Prostate gland (tissue), 2 donors: ENCODE results near the gene ZEB2. TPM values are rescaled to one million over a fixed set of nuclear protein-coding genes. Genes with fewer than 3 reads are reported as not detected.

Experiments used
- DNase-seq: peaks from one replicate; pipeline ENCODE4 v3.0.0-alpha.2; 2019; ENCODE audit warnings: low spot score
- H3K27ac ChIP-seq, 2 donors: fragments of 200-600 bp; sonication (generic); 2 replicates each; pipeline ENCODE4 v1.5.1; 2017 to 2019
- H3K27me3 ChIP-seq: fragments of 200-600 bp; sonication (generic); replicated peaks from 2 replicates; pipeline ENCODE4 v1.5.1; 2019; ENCODE audit not compliant: insufficient read depth
- H3K36me3 ChIP-seq, 2 donors: fragments of 200-600 bp; sonication (generic); 1 replicate in 1 of 2; 2 replicates in 1 of 2; pipeline versions ENCODE4 v1.5.1 to v1.8.1; 2017 to 2019
- H3K4me1 ChIP-seq: fragments of 200-600 bp; sonication (generic); replicated peaks from 2 replicates; pipeline ENCODE4 v1.5.1; 2019
- H3K4me3 ChIP-seq, 2 donors: fragments of 200-600 bp; sonication (generic); 2 replicates each; pipeline ENCODE4 v1.5.1; 2017 to 2019
- H3K9me3 ChIP-seq: fragments of 200-600 bp; sonication (generic); 2 replicates; pipeline ENCODE4 v1.5.1; 2017
- POLR2A ChIP-seq: fragments of 450-650 bp; IDR thresholded peaks from one replicate; pipeline ENCODE4 v1.6.1; 2016; ENCODE audit warnings: antibody characterized with exemption, mild to moderate bottlenecking
- POLR2AphosphoS5 ChIP-seq: sonication (generic); formaldehyde crosslinking; IDR thresholded peaks from one replicate; pipeline ENCODE4 v1.6.1; 2017; ENCODE audit warnings: antibody characterized with exemption
- WGBS: methylation state at CpG from one replicate; pipeline ENCODE4 v1.1.5; 2018; 5-methylcytosine and 5-hydroxymethylcytosine counted together
- intact Hi-C: fragments of 100-400 bp; cut with DNase I; formaldehyde crosslinking; loops from one replicate; pipeline ENCODE4 v1.14.2; 2022
- total RNA-seq, 2 donors: library from RNA; depleted of rRNA; stranded (reverse); fragments of >200 nt; gene quantifications; one replicate each; pipeline ENCODE4 v1.1.0, GENCODE V29; 2016
- TF ChIP-seq, protein P1 (sequence below), 4 experiments: fragments of 200-600 bp in 2 of 4; fragments of 450-650 bp in 2 of 4; sonication (generic) in 2 of 4; IDR thresholded peaks; 1 replicate in 3 of 4; 2 replicates in 1 of 4; pipeline ENCODE4 v1.5.1; 2016 to 2019; ENCODE audit warnings: antibody characterized with exemption in 4 of 4, mild to moderate bottlenecking in 2 of 4, moderate library complexity in 2 of 4

The ZEB2 gene
- total RNA-seq, 2 donors from 2014 or later = 13.1 to 80.4 TPM

- H3K9me3 ChIP-seq = no peaks in the 10 kb centered on the region
- intact Hi-C loops = no loop called here
- DNase-seq = no peak
- WGBS = 48% methylated on average over 10 of the region's 10 CpGs
- H3K27ac ChIP-seq = no peak overlapping the region
- H3K27me3 ChIP-seq = no peaks in the 10 kb centered on the region
- H3K4me1 ChIP-seq = no peaks in the 10 kb centered on the region
- no peak overlapping the region for H3K4me3 ChIP-seq
- no peak for TF ChIP-seq POLR2AphosphoS5
- TF ChIP-seq, protein P1, sequence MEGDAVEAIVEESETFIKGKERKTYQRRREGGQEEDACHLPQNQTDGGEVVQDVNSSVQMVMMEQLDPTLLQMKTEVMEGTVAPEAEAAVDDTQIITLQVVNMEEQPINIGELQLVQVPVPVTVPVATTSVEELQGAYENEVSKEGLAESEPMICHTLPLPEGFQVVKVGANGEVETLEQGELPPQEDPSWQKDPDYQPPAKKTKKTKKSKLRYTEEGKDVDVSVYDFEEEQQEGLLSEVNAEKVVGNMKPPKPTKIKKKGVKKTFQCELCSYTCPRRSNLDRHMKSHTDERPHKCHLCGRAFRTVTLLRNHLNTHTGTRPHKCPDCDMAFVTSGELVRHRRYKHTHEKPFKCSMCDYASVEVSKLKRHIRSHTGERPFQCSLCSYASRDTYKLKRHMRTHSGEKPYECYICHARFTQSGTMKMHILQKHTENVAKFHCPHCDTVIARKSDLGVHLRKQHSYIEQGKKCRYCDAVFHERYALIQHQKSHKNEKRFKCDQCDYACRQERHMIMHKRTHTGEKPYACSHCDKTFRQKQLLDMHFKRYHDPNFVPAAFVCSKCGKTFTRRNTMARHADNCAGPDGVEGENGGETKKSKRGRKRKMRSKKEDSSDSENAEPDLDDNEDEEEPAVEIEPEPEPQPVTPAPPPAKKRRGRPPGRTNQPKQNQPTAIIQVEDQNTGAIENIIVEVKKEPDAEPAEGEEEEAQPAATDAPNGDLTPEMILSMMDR (IDR thresholded peaks at IDR 0.05) = no peak
- H3K36me3 ChIP-seq = no peaks in the 10 kb centered on the region
Measured at GRCh38 chr2:144496092-144496976, 23.6 kb downstream of the ZEB2 start.

DNA sequence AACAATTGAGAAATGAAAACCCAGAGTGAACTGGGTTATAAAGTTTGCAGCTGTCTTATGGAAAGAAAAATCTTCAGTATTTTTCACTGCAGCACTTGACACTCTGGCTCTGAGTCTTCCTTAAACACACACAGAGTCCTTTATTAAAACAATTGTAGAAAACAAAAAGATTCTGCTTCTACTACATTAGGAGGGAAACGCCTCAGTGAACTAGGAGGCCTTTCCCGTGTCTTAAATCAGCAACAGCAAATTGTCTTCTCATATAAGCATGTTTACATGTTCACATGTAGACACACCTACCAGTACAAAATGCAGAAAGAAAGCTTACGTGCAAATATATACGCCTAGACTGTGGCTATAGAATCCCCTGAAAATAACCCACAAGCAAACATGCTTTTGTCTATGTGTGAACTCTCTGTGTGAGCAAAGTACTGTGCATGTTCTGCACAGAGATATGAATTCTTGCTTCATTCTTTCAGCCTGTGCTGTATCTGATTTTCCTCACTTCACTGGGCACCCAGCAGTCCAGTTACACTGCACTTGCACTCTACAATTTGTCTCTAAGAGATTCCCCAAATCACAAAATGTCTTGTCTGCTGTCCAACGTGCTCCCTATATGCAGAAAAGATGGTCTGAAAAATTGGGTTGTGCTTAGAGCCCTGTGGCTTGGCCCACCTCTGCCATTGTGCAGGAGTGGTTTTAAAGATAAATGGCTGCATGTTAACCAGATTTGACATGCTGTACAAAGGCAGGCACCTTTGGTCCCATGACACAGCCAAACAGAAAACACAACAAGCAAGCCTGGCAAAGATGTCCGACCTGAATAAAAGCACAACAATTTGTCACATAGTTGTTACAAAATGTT, 24.5 kb downstream of the ZEB2 start:
- H3K4me3 ChIP-seq = no peak overlapping the region
- 60% methylated on average over 6 of the region's 6 CpGs for WGBS
- H3K36me3 ChIP-seq = no peaks in the 10 kb centered on the region
- intact Hi-C loops = no loop called here
- H3K27me3 ChIP-seq = no peaks in the 10 kb centered on the region
- H3K27ac ChIP-seq = no peak overlapping the region
- no peaks in the 10 kb centered on the region for H3K9me3 ChIP-seq
- no peak for DNase-seq
- no peaks in the 10 kb centered on the region for H3K4me1 ChIP-seq
- no peak for TF ChIP-seq POLR2A
- no peak for TF ChIP-seq POLR2AphosphoS5
- TF ChIP-seq, protein P1 (IDR thresholded peaks at IDR 0.05) = no peak

DNA sequence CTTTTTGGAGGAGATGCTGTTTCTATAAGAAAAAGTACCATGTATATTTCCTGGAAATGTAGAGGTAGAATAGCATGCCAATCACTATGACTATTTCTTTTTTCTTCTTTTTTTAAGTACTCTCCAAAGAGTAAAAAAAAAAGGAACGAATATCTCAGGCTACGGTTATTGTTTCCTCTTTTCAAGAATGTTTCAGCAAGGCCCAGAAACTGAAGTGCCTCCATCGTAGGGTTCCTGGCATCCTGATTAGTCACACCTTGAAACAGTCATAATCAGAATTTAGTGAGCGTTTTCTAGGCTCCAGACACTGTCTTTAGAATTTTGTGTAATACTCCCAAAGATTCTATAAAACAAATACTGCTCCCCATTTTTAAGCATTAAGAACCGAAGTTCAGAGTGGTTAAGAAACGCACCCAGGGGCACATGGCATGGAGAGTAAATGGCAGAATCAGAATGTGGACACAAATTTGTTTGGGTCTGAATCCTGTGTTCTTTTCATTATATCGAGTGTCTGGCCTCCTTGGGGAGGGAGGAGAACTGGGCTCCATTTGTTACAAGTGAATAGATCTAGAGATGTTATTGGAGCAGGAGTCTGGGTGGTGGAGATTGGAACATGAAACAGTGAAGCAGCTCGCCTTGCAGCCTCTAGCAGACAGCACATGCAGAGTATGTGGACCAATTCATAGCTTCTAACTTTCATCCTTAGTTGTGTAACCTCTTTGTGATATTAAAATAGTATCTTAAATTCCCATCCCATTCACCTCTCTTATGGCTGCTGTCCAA, 26.7 kb downstream of the ZEB2 start:
- H3K4me3 ChIP-seq = no peak overlapping the region
- 84% methylated on average over 8 of the region's 8 CpGs for WGBS
- DNase-seq = no peak
- intact Hi-C loops = no loop called here
- H3K9me3 ChIP-seq = no peaks in the 10 kb centered on the region
- TF ChIP-seq POLR2AphosphoS5 (no peak), POLR2A (no peak)
- TF ChIP-seq, protein P1 (IDR thresholded peaks at IDR 0.05) = no peak
- no peak overlapping the region for H3K27ac ChIP-seq
- no peaks in the 10 kb centered on the region for H3K27me3 ChIP-seq
- no peaks in the 10 kb centered on the region for H3K36me3 ChIP-seq
- no peaks in the 10 kb centered on the region for H3K4me1 ChIP-seq

- intact Hi-C loops = no loop called here
- no peaks in the 10 kb centered on the region for H3K36me3 ChIP-seq
- TF ChIP-seq, protein P1 (IDR thresholded peaks at IDR 0.05) = no peak
- TF ChIP-seq POLR2AphosphoS5 (no peak), POLR2A (no peak)
- no peaks in the 10 kb centered on the region for H3K27me3 ChIP-seq
- H3K4me1 ChIP-seq = no peaks in the 10 kb centered on the region
- H3K9me3 ChIP-seq = no peaks in the 10 kb centered on the region
- WGBS = 94% methylated on average over 15 of the region's 15 CpGs
- no peak for DNase-seq
- H3K4me3 ChIP-seq = no peak overlapping the region
- no peak overlapping the region for H3K27ac ChIP-seq
Measured at GRCh38 chr2:144490857-144491256, 29.1 kb downstream of the ZEB2 start.
